HepG2 (cell line): Measurements from ENCODE around the gene CS. TPM values are rescaled to one million over a fixed set of nuclear protein-coding genes. Genes with fewer than 3 reads are reported as not detected.

Experiments used
- ARNTL ChIP-seq: sonication (generic); formaldehyde crosslinking; IDR thresholded peaks from 2 replicates; pipeline ENCODE4 v1.4.0; 2020; ENCODE audit warnings: mild to moderate bottlenecking, missing genetic modification reagents
- ATF5 ChIP-seq: sonication (generic); formaldehyde crosslinking; IDR thresholded peaks from 2 replicates; pipeline ENCODE4 v1.4.0; 2020; ENCODE audit warnings: mild to moderate bottlenecking, low read depth, missing genetic modification reagents
- CREM ChIP-seq, 2 experiments: sonication (generic) in 1 of 2; formaldehyde crosslinking in 1 of 2; IDR thresholded peaks; 2 replicates each; pipeline versions ENCODE4 v1.4.0 to v1.6.1; 2016 to 2020; ENCODE audit warnings: antibody characterized with exemption in 1 of 2, mild to moderate bottlenecking in 1 of 2, missing genetic modification reagents in 1 of 2
- FOSL2 ChIP-seq: sonication (generic); formaldehyde crosslinking; IDR thresholded peaks from 2 replicates; pipeline ENCODE4 v1.4.0; 2020; ENCODE audit warnings: missing genetic modification reagents
- KAT8 ChIP-seq: IDR thresholded peaks from 2 replicates; pipeline ENCODE4 v1.6.1; 2016; ENCODE audit warnings: missing genetic modification reagents, missing compliant biosample characterization
- KDM1A ChIP-seq: IDR thresholded peaks from 2 replicates; pipeline ENCODE4 v1.6.1; 2016; ENCODE audit warnings: missing compliant biosample characterization
- MIER3 ChIP-seq: IDR thresholded peaks from 2 replicates; pipeline ENCODE4 v1.6.1; 2016; ENCODE audit warnings: missing compliant biosample characterization, borderline replicate concordance
- NR1H2 ChIP-seq: sonication (generic); formaldehyde crosslinking; IDR thresholded peaks from 2 replicates; pipeline ENCODE4 v1.8.1; 2022; ENCODE audit warnings: low read depth, missing genetic modification reagents, borderline replicate concordance
- PATZ1 ChIP-seq: sonication (generic); formaldehyde crosslinking; IDR thresholded peaks from 2 replicates; pipeline ENCODE4 v1.4.0; 2020; ENCODE audit warnings: missing genetic modification reagents
- RAD21 ChIP-seq: fragments of 450-650 bp; formaldehyde crosslinking; IDR thresholded peaks from 2 replicates; pipeline ENCODE4 v1.5.0; 2020; ENCODE audit warnings: mild to moderate bottlenecking
- SP4 ChIP-seq: sonication (generic); formaldehyde crosslinking; IDR thresholded peaks from 2 replicates; pipeline ENCODE4 v1.8.1; 2023; ENCODE audit warnings: mild to moderate bottlenecking, missing genetic modification reagents
- SP5 ChIP-seq: IDR thresholded peaks from 2 replicates; pipeline ENCODE4 v1.6.1; 2016; ENCODE audit warnings: low read depth, borderline replicate concordance
- SYNCRIP ChIP-seq: fragments of 200-400 bp; formaldehyde crosslinking; IDR thresholded peaks from 2 replicates; pipeline ENCODE4 v1.6.1; 2018; ENCODE audit warnings: mild to moderate bottlenecking, low read depth, low read length; ENCODE audit not compliant: insufficient read depth
- ZBTB46 ChIP-seq: sonication (generic); formaldehyde crosslinking; IDR thresholded peaks from 2 replicates; pipeline ENCODE4 v1.4.0; 2020; ENCODE audit warnings: mild to moderate bottlenecking, missing genetic modification reagents, borderline replicate concordance
- ZFX ChIP-seq: sonication (generic); formaldehyde crosslinking; IDR thresholded peaks from 2 replicates; pipeline ENCODE4 v1.4.0; 2020; ENCODE audit warnings: mild to moderate bottlenecking, low read depth, missing genetic modification reagents, moderate library complexity
- ZMAT5 ChIP-seq: sonication (generic); formaldehyde crosslinking; IDR thresholded peaks from 2 replicates; pipeline ENCODE4 v1.5.0; 2020; ENCODE audit warnings: mild to moderate bottlenecking, low read depth, missing genetic modification reagents, borderline replicate concordance
- ZNF33B ChIP-seq: sonication (generic); formaldehyde crosslinking; IDR thresholded peaks from 2 replicates; pipeline ENCODE4 v1.5.1; 2020; ENCODE audit warnings: mild to moderate bottlenecking, missing genetic modification reagents
- ZNF547 ChIP-seq: sonication (generic); formaldehyde crosslinking; IDR thresholded peaks from 2 replicates; pipeline ENCODE4 v1.5.1; 2020; ENCODE audit warnings: mild to moderate bottlenecking, missing genetic modification reagents
- ZNF552 ChIP-seq: sonication (generic); formaldehyde crosslinking; IDR thresholded peaks from 2 replicates; pipeline ENCODE4 v1.9.0; 2022; ENCODE audit warnings: missing genetic modification reagents, mild to moderate bottlenecking, borderline replicate concordance
- ZNF614 ChIP-seq: IDR thresholded peaks from 2 replicates; pipeline ENCODE4 v1.6.1; 2018; ENCODE audit warnings: missing biosample characterization, missing genetic modification reagents, inconsistent platforms, borderline replicate concordance
- ZNF660 ChIP-seq: sonication (generic); formaldehyde crosslinking; IDR thresholded peaks from 2 replicates; pipeline ENCODE4 v1.5.1; 2020; ENCODE audit warnings: mild to moderate bottlenecking, low read depth, missing genetic modification reagents, borderline replicate concordance
- ZNF670 ChIP-seq: sonication (generic); formaldehyde crosslinking; IDR thresholded peaks from 2 replicates; pipeline ENCODE4 v1.8.0; 2022; ENCODE audit warnings: mild to moderate bottlenecking, missing genetic modification reagents, borderline replicate concordance
- ZNF75D ChIP-seq: sonication (generic); formaldehyde crosslinking; IDR thresholded peaks from 2 replicates; pipeline ENCODE4 v1.8.1; 2023; ENCODE audit warnings: missing genetic modification reagents, mild to moderate bottlenecking, borderline replicate concordance
- ZNF781 ChIP-seq: sonication (generic); formaldehyde crosslinking; IDR thresholded peaks from 2 replicates; pipeline ENCODE4 v1.5.1; 2020; ENCODE audit warnings: borderline replicate concordance, mild to moderate bottlenecking, missing genetic modification reagents; ENCODE audit errors: not compliant biosample characterization
- ZNF839 ChIP-seq: sonication (generic); formaldehyde crosslinking; IDR thresholded peaks from 2 replicates; pipeline ENCODE4 v1.4.0; 2020; ENCODE audit warnings: missing genetic modification reagents, mild to moderate bottlenecking, borderline replicate concordance
- polyA plus RNA-seq, 8 experiments: library from polyadenylated mRNA; depleted of rRNA in 3 of 8; stranded (reverse) in 7 of 8; unstranded in 1 of 8; fragments of >200 nt; fragmentation: Illumina TruSeq in 4 of 8; extraction: Trizol in 4 of 8; gene quantifications; 2 replicates each; pipeline versions ENCODE4 v1.2.1 to v1.2.3, GENCODE V29; 2011 to 2016; ENCODE audit warnings: low read depth in 4 of 8, missing spikeins in 1 of 8, mixed read lengths in 1 of 8; ENCODE audit not compliant: insufficient read depth in 1 of 8
- total RNA-seq, 5 experiments: library from RNA; depleted of rRNA; stranded (reverse); fragments of >200 nt; fragmentation: Illumina TruSeq; extraction: Trizol; gene quantifications; 2 replicates each; pipeline ENCODE4 v1.2.3, GENCODE V29; 2016; ENCODE audit warnings: low read depth in 1 of 5

Gene CS
- total and polyA plus RNA-seq, 2 of the 13 experiments (the other 11 are each of a cell fraction or from before 2014, with no cell fraction given), result 173 to 175 TPM

- TF ChIP-seq ZBTB46, result no peak
- TF ChIP-seq CREM (IDR thresholded peaks at IDR 0.05), result peak; percentile 76
- TF ChIP-seq CREM (CRISPR knock-in tag; IDR thresholded peaks at IDR 0.05), result no peak
- 0 out of 2 replicates have a peak, but pooled peaks have one; percentile 15 for TF ChIP-seq SP5
- TF ChIP-seq ZFX (CRISPR knock-in tag), result peak; percentile 93
- peak; percentile 84 for TF ChIP-seq KDM1A (CRISPR knock-in tag)
- peak; percentile 62 for TF ChIP-seq RAD21
- TF ChIP-seq ZNF547 (CRISPR knock-in tag), result peak; percentile 82
- TF ChIP-seq MIER3 (CRISPR knock-in tag), result peak; percentile 72; the same call in 1 of the 2 replicates
- peak; percentile 59; the same call in 1 of the 2 replicates for TF ChIP-seq SP4 (CRISPR knock-in tag)
- TF ChIP-seq ZNF552 (CRISPR knock-in tag), result no peak
- TF ChIP-seq ZNF75D (CRISPR knock-in tag), result no peak
- TF ChIP-seq ZNF670 (CRISPR knock-in tag), result 0 out of 2 replicates have a peak, but pooled peaks have one; percentile 60
- no peak for TF ChIP-seq ZMAT5
- no peak for TF ChIP-seq SYNCRIP
- TF ChIP-seq PATZ1 (CRISPR knock-in tag), result peak; percentile 65; the same call in 1 of the 2 replicates
- peak; percentile 9; the same call in 1 of the 2 replicates for TF ChIP-seq FOSL2
- TF ChIP-seq ATF5 (CRISPR knock-in tag), result no peak
- no peak for TF ChIP-seq ZNF660 (CRISPR knock-in tag)
- peak; percentile 77; the same call in 1 of the 2 replicates for TF ChIP-seq KAT8 (CRISPR knock-in tag)
- TF ChIP-seq ZNF781 (CRISPR knock-in tag), result no peak
- TF ChIP-seq NR1H2 (CRISPR knock-in tag), result peak; percentile 61; the same call in 1 of the 2 replicates
- TF ChIP-seq ZNF614 (CRISPR knock-in tag), result peak; percentile 24; the same call in 1 of the 2 replicates
- TF ChIP-seq ZNF839 (CRISPR knock-in tag), result peak; percentile 64; the same call in 1 of the 2 replicates
- 0 out of 2 replicates have a peak, but pooled peaks have one; percentile 51 for TF ChIP-seq ARNTL (CRISPR knock-in tag)
- TF ChIP-seq ZNF33B (CRISPR knock-in tag), result peak; percentile 88; the same call in 1 of the 2 replicates
Observed at GRCh38 chr12:56266693-56267442, 33.3 kb downstream of the CS start, which contains the start of gene COQ10A (continued).
